T-helper 1 cell treated with Interleukin-12 subunit alpha and Interleukin-12 subunit beta and Interleukin-4 antibody, amounts not matched to agents 30 μg/mL and 1 μg/mL, for 36 hours (primary cell): Measurements from ENCODE around the gene AURKA.

Source experiments
- H3K27ac Mint-ChIP-seq: one replicate; pipeline ENCODE4 v1.8.0; 2021; ENCODE audit warnings: mild to moderate bottlenecking, mixed read lengths
- H3K27me3 Mint-ChIP-seq: one replicate; pipeline ENCODE4 v1.8.0; 2021; ENCODE audit warnings: low read depth, mixed read lengths
- H3K36me3 Mint-ChIP-seq: one replicate; pipeline ENCODE4 v1.8.0; 2021; ENCODE audit warnings: low read depth, mixed read lengths
- H3K4me1 Mint-ChIP-seq: one replicate; pipeline ENCODE4 v1.8.0; 2021; ENCODE audit warnings: low read depth, mixed read lengths
- H3K4me3 Mint-ChIP-seq: one replicate; pipeline ENCODE4 v1.8.0; 2021; ENCODE audit warnings: mild to moderate bottlenecking, moderate library complexity, mixed read lengths
- H3K9me3 Mint-ChIP-seq: one replicate; pipeline ENCODE4 v1.8.0; 2021; ENCODE audit warnings: mixed read lengths

The AURKA gene

GRCh38 chr20:56427797-56428196, 35.8 kb upstream of the AURKA start:
- no peaks in the 10 kb centered on the region for H3K9me3 Mint-ChIP-seq
- peaks cover 28% of the 10 kb centered on the region for H3K4me1 Mint-ChIP-seq
- H3K27me3 Mint-ChIP-seq: no peaks in the 10 kb centered on the region
- H3K36me3 Mint-ChIP-seq: peaks cover 26% of the 10 kb centered on the region
- peak overlapping the region; percentile 2 for H3K4me3 Mint-ChIP-seq
- no peak overlapping the region for H3K27ac Mint-ChIP-seq

- Mint-ChIP-seq H3K27ac (no peak overlapping the region), H3K9me3 (no peaks in the 10 kb centered on the region), H3K36me3 (peaks cover 31% of the 10 kb centered on the region), H3K27me3 (no peaks in the 10 kb centered on the region), H3K4me3 (no peak overlapping the region), H3K4me1 (peaks cover 37% of the 10 kb centered on the region)
Observed at GRCh38 chr20:56426926-56427325, 34.9 kb upstream of the AURKA start.

GRCh38 chr20:56426026-56426425, 34.0 kb upstream of the AURKA start:
- no peaks in the 10 kb centered on the region for H3K27me3 Mint-ChIP-seq
- H3K4me1 Mint-ChIP-seq: peaks cover 44% of the 10 kb centered on the region
- no peak overlapping the region for H3K4me3 Mint-ChIP-seq
- peaks cover 33% of the 10 kb centered on the region for H3K36me3 Mint-ChIP-seq
- H3K27ac Mint-ChIP-seq: no peak overlapping the region
- H3K9me3 Mint-ChIP-seq: no peaks in the 10 kb centered on the region

GRCh38 chr20:56424931-56425330, 32.9 kb upstream of the AURKA start:
- Mint-ChIP-seq H3K36me3 (peaks cover 29% of the 10 kb centered on the region), H3K9me3 (no peaks in the 10 kb centered on the region), H3K4me3 (no peak overlapping the region), H3K4me1 (peaks cover 41% of the 10 kb centered on the region), H3K27me3 (no peaks in the 10 kb centered on the region), H3K27ac (no peak overlapping the region)

- Mint-ChIP-seq H3K9me3 (no peaks in the 10 kb centered on the region), H3K4me3 (no peak overlapping the region), H3K27ac (no peak overlapping the region), H3K36me3 (peaks cover 22% of the 10 kb centered on the region), H3K4me1 (peaks cover 34% of the 10 kb centered on the region), H3K27me3 (no peaks in the 10 kb centered on the region)
Observed at GRCh38 chr20:56423886-56424285, 31.9 kb upstream of the AURKA start.

- Mint-ChIP-seq H3K4me1 (peaks cover 36% of the 10 kb centered on the region), H3K36me3 (peaks cover 26% of the 10 kb centered on the region), H3K27me3 (no peaks in the 10 kb centered on the region), H3K9me3 (no peaks in the 10 kb centered on the region), H3K4me3 (no peak overlapping the region), H3K27ac (no peak overlapping the region)
Observed at GRCh38 chr20:56423211-56423610, 31.2 kb upstream of the AURKA start.

GRCh38 chr20:56422824-56423189, 30.8 kb upstream of the AURKA start:
- H3K4me3 Mint-ChIP-seq: no peak overlapping the region
- no peaks in the 10 kb centered on the region for H3K27me3 Mint-ChIP-seq
- no peaks in the 10 kb centered on the region for H3K9me3 Mint-ChIP-seq
- H3K4me1 Mint-ChIP-seq: peaks cover 40% of the 10 kb centered on the region
- H3K36me3 Mint-ChIP-seq: peaks cover 27% of the 10 kb centered on the region
- H3K27ac Mint-ChIP-seq: no peak overlapping the region

GRCh38 chr20:56422076-56422823, 30.2 kb upstream of the AURKA start:
- Mint-ChIP-seq H3K4me1 (peaks cover 45% of the 10 kb centered on the region), H3K27me3 (no peaks in the 10 kb centered on the region), H3K36me3 (peaks cover 31% of the 10 kb centered on the region), H3K27ac (peak overlapping the region; percentile 54), H3K4me3 (no peak overlapping the region), H3K9me3 (no peaks in the 10 kb centered on the region)

- Mint-ChIP-seq H3K27me3 (no peaks in the 10 kb centered on the region), H3K4me1 (peaks cover 55% of the 10 kb centered on the region), H3K4me3 (no peak overlapping the region), H3K9me3 (no peaks in the 10 kb centered on the region), H3K36me3 (peaks cover 36% of the 10 kb centered on the region), H3K27ac (peak overlapping the region; percentile 49)
Observed at GRCh38 chr20:56420940-56421688, 29.1 kb upstream of the AURKA start.

GRCh38 chr20:56420028-56420427, 28.0 kb upstream of the AURKA start:
- Mint-ChIP-seq H3K27me3 (no peaks in the 10 kb centered on the region), H3K9me3 (no peaks in the 10 kb centered on the region), H3K4me3 (no peak overlapping the region), H3K4me1 (peaks cover 56% of the 10 kb centered on the region), H3K27ac (no peak overlapping the region), H3K36me3 (peaks cover 34% of the 10 kb centered on the region)

GRCh38 chr20:56418385-56418861, 26.4 kb upstream of the AURKA start:
- Mint-ChIP-seq H3K36me3 (peaks cover 37% of the 10 kb centered on the region), H3K27ac (peak overlapping the region; percentile 92), H3K4me1 (peaks cover 62% of the 10 kb centered on the region), H3K9me3 (peaks cover 4% of the 10 kb centered on the region), H3K27me3 (no peaks in the 10 kb centered on the region), H3K4me3 (peak overlapping the region; percentile 11)

- peaks cover 4% of the 10 kb centered on the region for H3K9me3 Mint-ChIP-seq
- H3K4me1 Mint-ChIP-seq: peaks cover 59% of the 10 kb centered on the region
- no peaks in the 10 kb centered on the region for H3K27me3 Mint-ChIP-seq
- H3K36me3 Mint-ChIP-seq: peaks cover 39% of the 10 kb centered on the region
- peak overlapping the region; percentile 92 for H3K27ac Mint-ChIP-seq
- peak overlapping the region; percentile 11 for H3K4me3 Mint-ChIP-seq
Observed at GRCh38 chr20:56417911-56418310, 25.9 kb upstream of the AURKA start.

- Mint-ChIP-seq H3K9me3 (peaks cover 5% of the 10 kb centered on the region), H3K36me3 (peaks cover 44% of the 10 kb centered on the region), H3K27me3 (no peaks in the 10 kb centered on the region), H3K4me3 (no peak overlapping the region), H3K4me1 (peaks cover 56% of the 10 kb centered on the region), H3K27ac (peak overlapping the region; percentile 18)
Observed at GRCh38 chr20:56417402-56417801, 25.4 kb upstream of the AURKA start.

GRCh38 chr20:56414842-56415765, 23.1 kb upstream of the AURKA start:
- Mint-ChIP-seq H3K9me3 (peaks cover 10% of the 10 kb centered on the region), H3K36me3 (peaks cover 44% of the 10 kb centered on the region), H3K4me1 (peaks cover 53% of the 10 kb centered on the region), H3K27me3 (no peaks in the 10 kb centered on the region), H3K4me3 (peak overlapping the region; percentile 48), H3K27ac (peak overlapping the region; percentile 72)
